NB4 (cell line): ENCODE results near the gene FAXDC2.

Source experiments
- DNase-seq: peaks from one replicate; pipeline ENCODE4 v3.0.0; 2010; ENCODE audit warnings: low read depth
- H3K4me3 ChIP-seq: one replicate; pipeline ENCODE4 v1.5.1; 2011; ENCODE audit warnings: mild to moderate bottlenecking, low read depth, low read length, moderate library complexity
- CTCF ChIP-seq: IDR thresholded peaks from one replicate; pipeline ENCODE4 v1.5.1; 2012; ENCODE audit warnings: low read depth, low read length
- MAX ChIP-seq: IDR thresholded peaks from 2 replicates; pipeline ENCODE4 v1.6.1; 2011; ENCODE audit warnings: low read depth, low read length
- MYC ChIP-seq: IDR thresholded peaks from 2 replicates; pipeline ENCODE4 v1.6.1; 2011; ENCODE audit warnings: low read depth, low read length
- POLR2A ChIP-seq: IDR thresholded peaks from 2 replicates; pipeline ENCODE4 v1.6.1; 2011; ENCODE audit warnings: mild to moderate bottlenecking; ENCODE audit not compliant: insufficient read length; ENCODE audit errors: extremely low read depth

Gene FAXDC2

GRCh38 chr5:154831451-154831850 lies 19.0 kb downstream of the FAXDC2 start:
- TF ChIP-seq MYC (no peak), MAX (no peak), CTCF (no peak), POLR2A (no peak)
- no peak for DNase-seq
- no peak overlapping the region for H3K4me3 ChIP-seq

- no peak for TF ChIP-seq POLR2A
- no peak for TF ChIP-seq CTCF
- TF ChIP-seq MYC, result no peak
- TF ChIP-seq MAX, result no peak
- DNase-seq, result no peak
- no peak overlapping the region for H3K4me3 ChIP-seq
Measured at GRCh38 chr5:154830596-154830995, 19.8 kb downstream of the FAXDC2 start.

- H3K4me3 ChIP-seq, result no peak overlapping the region
- TF ChIP-seq POLR2A (no peak), MYC (no peak), CTCF (no peak), MAX (no peak)
- no peak for DNase-seq
Measured at GRCh38 chr5:154830219-154830595, 20.2 kb downstream of the FAXDC2 start.

- TF ChIP-seq POLR2A, result no peak
- TF ChIP-seq MYC, result no peak
- TF ChIP-seq MAX, result no peak
- TF ChIP-seq CTCF, result no peak
- H3K4me3 ChIP-seq, result no peak overlapping the region
- DNase-seq, result no peak
Measured at GRCh38 chr5:154829589-154830218, 20.7 kb downstream of the FAXDC2 start.

GRCh38 chr5:154829181-154829588 lies 21.2 kb downstream of the FAXDC2 start:
- DNase-seq, result no peak
- H3K4me3 ChIP-seq, result no peak overlapping the region
- TF ChIP-seq MYC, result no peak
- no peak for TF ChIP-seq CTCF
- no peak for TF ChIP-seq MAX
- no peak for TF ChIP-seq POLR2A

GRCh38 chr5:154824070-154824469 lies 26.3 kb downstream of the FAXDC2 start:
- no peak for DNase-seq
- TF ChIP-seq CTCF (no peak), POLR2A (no peak)
- no peak overlapping the region for H3K4me3 ChIP-seq
